ENCODE results near the gene RHOBTB1.

- TF ChIP-seq CTCF (conservative IDR thresholded peaks at IDR 0.05; ENCODE audit: low read length) (no peak), EZH2phosphoT487 (IDR thresholded peaks at IDR 0.05; ENCODE audit: borderline replicate concordance, low read depth, low read length) (no peak)
These were observed at the start of gene RHOBTB1 for GRCh38 chr10:60944058-60944909.

All from OCI-LY7 (cell line).